K562 (cell line): ENCODE measurements around the gene PMPCB. TPM values are rescaled to one million over a fixed set of nuclear protein-coding genes. Genes with fewer than 3 reads are reported as not detected.

Experiments used
- BACH1 ChIP-seq: fragments of 200-800 bp; sonication (Bioruptor generic); IDR thresholded peaks from 2 replicates; pipeline ENCODE4 v1.6.1; 2016; ENCODE audit warnings: missing genetic modification characterization, missing compliant biosample characterization
- ESRRA ChIP-seq: fragments of 450-650 bp; IDR thresholded peaks from 2 replicates; pipeline ENCODE4 v1.6.1; 2014; ENCODE audit warnings: low read depth, mild to moderate bottlenecking, moderate library complexity, borderline replicate concordance
- ESRRB ChIP-seq: fragments of 250-450 bp; sonication (Bioruptor Pico); IDR thresholded peaks from 2 replicates; pipeline ENCODE4 v1.5.0; 2020; ENCODE audit warnings: mild to moderate bottlenecking, moderate library complexity, borderline replicate concordance
- ETV5 ChIP-seq: sonication (generic); formaldehyde crosslinking; IDR thresholded peaks from 2 replicates; pipeline ENCODE4 v1.4.0; 2020; ENCODE audit warnings: low read depth, mild to moderate bottlenecking, missing genetic modification reagents
- FOXM1 ChIP-seq, 2 experiments: fragments of 450-650 bp in 1 of 2; sonication (generic) in 1 of 2; formaldehyde crosslinking in 1 of 2; IDR thresholded peaks; 2 replicates each; pipeline versions ENCODE4 v1.6.1 to v1.9.0; 2017 to 2022; ENCODE audit warnings: low read depth in 2 of 2, mild to moderate bottlenecking in 2 of 2, missing genetic modification reagents in 1 of 2, moderate library complexity in 1 of 2
- HEY1 ChIP-seq: fragments of 250-450 bp; sonication (Bioruptor Pico); IDR thresholded peaks from 2 replicates; pipeline ENCODE4 v1.5.0; 2020; ENCODE audit warnings: mild to moderate bottlenecking, moderate library complexity, borderline replicate concordance
- HSF4 ChIP-seq: fragments of 250-450 bp; sonication (Bioruptor Pico); IDR thresholded peaks from 2 replicates; pipeline ENCODE4 v2.1.2; 2022; ENCODE audit warnings: mild to moderate bottlenecking, moderate library complexity, borderline replicate concordance
- MAFF ChIP-seq: IDR thresholded peaks from 2 replicates; pipeline ENCODE4 v1.6.1; 2012; ENCODE audit warnings: low read length, improper control_type of control experiment
- MCM7 ChIP-seq, 2 experiments: fragments of 450-650 bp; IDR thresholded peaks; 2 replicates each; pipeline ENCODE4 v1.6.1; 2016 to 2018
- MNT ChIP-seq, 2 experiments: fragments of 450-650 bp; conservative IDR thresholded peaks; 2 replicates each; pipeline ENCODE4 v1.6.1; 2017; ENCODE audit warnings: mild to moderate bottlenecking in 2 of 2, moderate library complexity in 2 of 2
- NFIX ChIP-seq: fragments of 250-450 bp; sonication (Bioruptor Pico); IDR thresholded peaks from 2 replicates; pipeline ENCODE4 v1.4.0; 2020; ENCODE audit warnings: low read depth, mild to moderate bottlenecking, moderate library complexity
- NR3C1 ChIP-seq: sonication (generic); formaldehyde crosslinking; IDR thresholded peaks from 2 replicates; pipeline ENCODE4 v1.8.1; 2022; ENCODE audit warnings: missing genetic modification reagents
- OTX1 ChIP-seq: fragments of 450-650 bp; formaldehyde crosslinking; IDR thresholded peaks from 2 replicates; pipeline ENCODE4 v1.4.0; 2022; ENCODE audit warnings: mild to moderate bottlenecking
- SNRNP70 ChIP-seq: fragments of 200-400 bp; formaldehyde crosslinking; optimal IDR thresholded peaks from 2 replicates; pipeline ENCODE3; 2017; ENCODE audit warnings: low read depth, low read length
- TCF7L2 ChIP-seq: fragments of 150-350 bp; IDR thresholded peaks from 2 replicates; pipeline ENCODE4 v1.6.1; 2016; ENCODE audit warnings: low read depth, mild to moderate bottlenecking, low read length, moderate library complexity
- ZNF165 ChIP-seq: fragments of 250-450 bp; sonication (Bioruptor Pico); IDR thresholded peaks from 2 replicates; pipeline ENCODE4 v1.4.0; 2020; ENCODE audit warnings: borderline replicate concordance
- ZNF354B ChIP-seq: fragments of 250-450 bp; sonication (Bioruptor Pico); IDR thresholded peaks from 2 replicates; pipeline ENCODE4 v1.4.0; 2020
- ZNF561 ChIP-seq: fragments of 450-650 bp; formaldehyde crosslinking; conservative IDR thresholded peaks from 2 replicates; pipeline ENCODE4 v1.4.0; 2020; ENCODE audit warnings: mild to moderate bottlenecking, moderate library complexity
- polyA plus RNA-seq, 8 experiments: library from polyadenylated mRNA; depleted of rRNA in 4 of 8; stranded (reverse) in 5 of 8; unstranded in 3 of 8; fragments of >200 nt; fragmentation: Nextera tagmentation in 2 of 8; fragmentation: Illumina TruSeq in 1 of 8; extraction: Ambion mirVana in 2 of 8; extraction: Trizol in 1 of 8; gene quantifications; 2 replicates each; pipeline versions ENCODE4 v1.2.1 to v1.2.3, GENCODE V29; 2011 to 2014; ENCODE audit warnings: inconsistent platforms in 1 of 8, missing spikeins in 1 of 8
- total RNA-seq, 7 experiments: library from RNA; depleted of rRNA in 6 of 7; stranded (reverse); fragments of >200 nt in 6 of 7; fragmentation: Illumina TruSeq in 2 of 7; extraction: Trizol in 2 of 7; gene quantifications; 2 replicates each; pipeline versions ENCODE4 v1.2.1 to v1.2.3, GENCODE V29; 2011 to 2021; ENCODE audit warnings: low replicate concordance in 1 of 7
- TF ChIP-seq, protein P1 (sequence below), 2 experiments: IDR thresholded peaks; 2 replicates each; pipeline ENCODE4 v1.6.1; 2011; ENCODE audit warnings: borderline replicate concordance in 1 of 2, control low read depth in 1 of 2, low read depth in 1 of 2, low read length in 1 of 2, mild to moderate bottlenecking in 1 of 2, mixed read lengths in 1 of 2, moderate library complexity in 1 of 2; ENCODE audit not compliant: insufficient read depth in 1 of 2, insufficient read length in 1 of 2, poor library complexity in 1 of 2, severe bottlenecking in 1 of 2; ENCODE audit errors: extremely low read depth in 1 of 2
- TF ChIP-seq, protein P2 (sequence below): fragments of 450-650 bp; IDR thresholded peaks from one replicate; pipeline ENCODE4 v1.6.1; 2018; ENCODE audit warnings: mild to moderate bottlenecking, moderate library complexity; ENCODE audit not compliant: partially characterized antibody

Gene PMPCB
- total and polyA plus RNA-seq, 9 of the 15 experiments (the other 6 are each of a cell fraction or from before 2014, with no cell fraction given) = 61.2 to 209 (median 105) TPM

DNA sequence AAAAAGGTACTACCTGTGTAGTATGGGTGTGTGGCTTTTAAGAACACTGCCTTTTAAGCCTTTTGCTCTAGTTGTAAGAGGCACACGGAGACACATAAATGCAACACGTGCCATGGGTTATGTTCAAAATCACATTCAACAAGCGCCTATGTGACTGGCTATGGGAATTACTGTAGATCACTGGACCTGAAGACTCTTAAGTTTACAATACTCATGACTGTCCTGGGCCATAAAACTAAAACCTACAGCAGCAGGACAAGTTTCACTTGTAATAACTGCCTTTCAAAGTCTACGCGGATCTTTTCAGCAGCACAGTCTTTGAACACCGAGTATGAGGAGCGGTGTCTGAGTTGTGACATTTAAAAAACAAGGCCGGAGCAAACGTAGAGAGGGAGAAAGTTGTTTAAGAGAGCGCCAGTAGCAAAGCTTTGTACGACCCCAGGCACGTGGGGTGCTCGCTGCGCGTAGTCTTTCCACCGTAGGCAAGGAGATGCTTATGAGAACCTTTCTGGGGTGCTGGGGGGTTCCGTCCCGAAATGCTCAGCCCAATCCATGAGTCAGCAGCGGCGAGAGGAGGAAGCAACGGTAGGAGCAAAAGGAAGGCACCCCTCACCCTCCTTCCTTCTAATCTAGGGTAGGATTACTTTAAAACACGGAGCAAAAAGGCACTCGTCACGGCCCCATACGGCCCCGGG, 46.7 kb downstream of the PMPCB start (continued):
- TF ChIP-seq ESRRB (CRISPR knock-in tag) (no peak; the same call in 1 of the 2 replicates), ESRRA (no peak), ETV5 (CRISPR knock-in tag) (no peak; the same call in 1 of the 2 replicates), FOXM1 (IDR thresholded peaks at IDR 0.05; ENCODE audit: low read depth) (no peak), FOXM1 (CRISPR knock-in tag; IDR thresholded peaks at IDR 0.05; ENCODE audit: low read depth) (no peak), NR3C1 (no peak), BACH1 (tag) (peak; percentile 67; the same call in 1 of the 2 replicates), TCF7L2 (no peak), ZNF561 (no peak), OTX1 (CRISPR knock-in tag) (no peak), ZNF165 (CRISPR knock-in tag) (no peak), ZNF354B (CRISPR knock-in tag) (0 out of 2 replicates have a peak, but pooled peaks have one; percentile 50), HSF4 (no peak), MCM7 (IDR thresholded peaks at IDR 0.05) (no peak), MNT (conservative IDR thresholded peaks at IDR 0.05) (peak; percentile 20 to 39), MAFF (0 out of 2 replicates have a peak, but pooled peaks have one; percentile 11), SNRNP70 (no peak), NFIX (CRISPR knock-in tag) (no peak), HEY1 (CRISPR knock-in tag) (0 out of 2 replicates have a peak, but pooled peaks have one; percentile 27)
- TF ChIP-seq, protein P1, sequence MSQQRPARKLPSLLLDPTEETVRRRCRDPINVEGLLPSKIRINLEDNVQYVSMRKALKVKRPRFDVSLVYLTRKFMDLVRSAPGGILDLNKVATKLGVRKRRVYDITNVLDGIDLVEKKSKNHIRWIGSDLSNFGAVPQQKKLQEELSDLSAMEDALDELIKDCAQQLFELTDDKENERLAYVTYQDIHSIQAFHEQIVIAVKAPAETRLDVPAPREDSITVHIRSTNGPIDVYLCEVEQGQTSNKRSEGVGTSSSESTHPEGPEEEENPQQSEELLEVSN (IDR thresholded peaks at IDR 0.05; ENCODE audit: borderline replicate concordance in 1 of 2, extremely low read depth in 1 of 2, insufficient read depth in 1 of 2, insufficient read length in 1 of 2, low read depth in 1 of 2, low read length in 1 of 2, poor library complexity in 1 of 2, severe bottlenecking in 1 of 2) = peak in 1 of 2 experiments; percentile 25
- TF ChIP-seq, protein P2, sequence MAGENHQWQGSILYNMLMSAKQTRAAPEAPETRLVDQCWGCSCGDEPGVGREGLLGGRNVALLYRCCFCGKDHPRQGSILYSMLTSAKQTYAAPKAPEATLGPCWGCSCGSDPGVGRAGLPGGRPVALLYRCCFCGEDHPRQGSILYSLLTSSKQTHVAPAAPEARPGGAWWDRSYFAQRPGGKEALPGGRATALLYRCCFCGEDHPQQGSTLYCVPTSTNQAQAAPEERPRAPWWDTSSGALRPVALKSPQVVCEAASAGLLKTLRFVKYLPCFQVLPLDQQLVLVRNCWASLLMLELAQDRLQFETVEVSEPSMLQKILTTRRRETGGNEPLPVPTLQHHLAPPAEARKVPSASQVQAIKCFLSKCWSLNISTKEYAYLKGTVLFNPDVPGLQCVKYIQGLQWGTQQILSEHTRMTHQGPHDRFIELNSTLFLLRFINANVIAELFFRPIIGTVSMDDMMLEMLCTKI = no peak
